HG03066 (cell line): Measurements from ENCODE around the gene BOLA2B.

ENCODE experiments used
- ATAC-seq: cut with Tn5 transposase; IDR thresholded peaks from one replicate; pipeline ENCODE4 v1.9.1; 2021; ENCODE audit warnings: low read depth; ENCODE audit not compliant: unreplicated experiment

BOLA2B gene

DNA sequence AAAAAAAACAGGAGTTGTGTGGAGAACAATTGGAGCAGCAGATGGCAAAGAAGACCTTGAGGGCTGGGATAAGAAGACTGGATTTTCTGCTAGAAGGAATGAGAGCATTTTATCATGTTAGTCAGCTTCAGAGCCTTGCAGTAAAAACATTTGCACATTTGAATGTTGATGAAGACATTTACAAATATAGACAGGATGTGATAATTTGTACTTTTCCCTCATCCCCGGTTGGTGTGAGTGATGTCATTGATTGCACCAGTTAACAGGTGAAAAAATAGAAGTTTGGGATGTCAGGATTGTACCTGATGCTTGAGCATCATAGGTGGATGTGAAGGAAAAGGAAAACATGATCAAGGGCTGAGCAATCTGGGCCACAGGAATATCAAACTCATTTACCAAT, 47.8 kb downstream of the BOLA2B start:
- no peak for ATAC-seq

DNA sequence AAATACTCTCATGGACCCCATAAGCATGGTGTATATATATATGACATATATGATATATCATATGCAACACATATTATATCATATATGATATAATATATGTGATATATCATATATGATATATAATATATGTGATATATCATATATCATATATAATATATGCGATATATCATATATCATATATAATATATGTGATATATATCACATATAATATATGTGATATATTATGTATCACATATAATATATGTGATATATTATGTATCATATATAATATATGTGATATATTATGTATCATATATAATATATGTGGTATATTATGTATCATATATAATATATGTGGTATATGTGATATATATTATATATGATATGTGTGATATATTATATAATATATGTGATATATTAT, 48.5 kb downstream of the BOLA2B start:
- no peak for ATAC-seq

DNA sequence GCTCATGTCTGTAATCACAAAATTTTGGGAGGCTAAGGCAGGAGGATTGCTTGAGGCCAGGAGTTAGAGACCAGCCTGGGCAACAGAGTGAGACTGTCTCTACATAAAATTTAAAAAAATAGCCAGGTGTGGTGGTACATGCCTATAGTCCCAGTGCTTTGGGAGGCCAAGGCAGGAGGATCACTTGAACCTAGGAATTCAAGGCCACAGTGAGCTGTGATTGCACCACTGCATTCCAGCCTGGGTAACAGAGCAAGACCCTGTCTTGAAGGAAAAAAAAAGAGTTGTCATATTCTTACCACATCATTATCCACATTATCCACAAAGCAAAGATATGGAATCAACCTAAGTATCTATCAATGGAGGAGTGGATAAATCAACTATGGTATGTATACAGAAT, 49.4 kb downstream of the BOLA2B start:
- ATAC-seq: no peak

DNA sequence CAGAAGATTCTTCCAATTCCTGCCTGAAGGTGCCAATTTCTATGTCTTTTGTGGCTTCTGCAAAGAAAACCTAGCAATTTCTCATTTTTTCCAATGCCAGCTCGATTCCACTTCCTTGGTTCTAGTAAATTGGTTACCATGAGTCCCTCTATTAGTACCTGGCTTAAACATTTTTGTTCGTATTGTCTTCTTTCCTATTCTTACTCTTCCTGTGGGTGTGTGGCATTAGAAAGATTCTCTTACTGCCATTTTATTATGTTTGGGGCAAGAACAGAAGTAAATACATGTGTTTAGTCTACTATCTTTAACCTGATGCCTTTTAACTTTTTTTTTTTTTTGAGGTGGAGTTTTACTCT, 50.1 kb downstream of the BOLA2B start:
- no peak for ATAC-seq
